ENCODE measurements around the gene LIG3. TPM values are rescaled to one million over a fixed set of nuclear protein-coding genes. Genes with fewer than 3 reads are reported as not detected.
"Not testable (repeated sequence)": the region's sequence is repeated elsewhere in the genome, so short reads cannot be mapped to it uniquely, and the experiment has no call there.

LIG3 gene
- total RNA-seq, 2 experiments from 2014 or later, result 48.3 to 48.7 TPM

- intact Hi-C loops (cut with micrococcal nuclease); H3K27me3 Mint-ChIP-seq; DNase-seq; H3K27ac Mint-ChIP-seq; H3K9me3 Mint-ChIP-seq; H3K4me3 Mint-ChIP-seq; POLR2A ChIA-PET; H3K4me1 Mint-ChIP-seq (ENCODE audit: low read depth): not testable (repeated sequence)
- CTCF ChIA-PET, result interaction anchor here (1.3 to 10.2 kb wide), 3 partner anchors 89 to 118 kb away, joined by 3 to 159 read pairs (median 19); partner anchors contain the start of genes FNDC8 and RAD51D
- peaks cover 36% of the 10 kb centered on the region for H3K36me3 Mint-ChIP-seq
Measured at GRCh38 chr17:35000965-35001364, 20.7 kb downstream of the LIG3 start.

- no peak overlapping the region for H3K27ac Mint-ChIP-seq
- H3K27me3 Mint-ChIP-seq, result no peaks in the 10 kb centered on the region
- intact Hi-C loops (cut with micrococcal nuclease), result no loop called here
- POLR2A ChIA-PET, result no interaction called here
- no peak for DNase-seq
- H3K9me3 Mint-ChIP-seq, result no peaks in the 10 kb centered on the region
- H3K36me3 Mint-ChIP-seq, result peaks cover 35% of the 10 kb centered on the region
- peaks cover 5% of the 10 kb centered on the region for H3K4me1 Mint-ChIP-seq (ENCODE audit: low read depth)
- no peak overlapping the region for H3K4me3 Mint-ChIP-seq
- CTCF ChIA-PET, result interaction anchor here (3.2 to 10.2 kb wide), 2 partner anchors 88 to 117 kb away, joined by 19 to 159 read pairs; partner anchors contain the start of genes FNDC8 and RAD51D
Measured at GRCh38 chr17:35001549-35001948, 21.2 kb downstream of the LIG3 start.

GRCh38 chr17:35002876-35003551 lies 22.7 kb downstream of the LIG3 start:
- H3K27ac Mint-ChIP-seq, result peak overlapping the region; percentile 56
- H3K36me3 Mint-ChIP-seq, result peaks cover 41% of the 10 kb centered on the region
- H3K27me3 Mint-ChIP-seq, result no peaks in the 10 kb centered on the region
- no peak overlapping the region for H3K4me3 Mint-ChIP-seq
- intact Hi-C loops (cut with micrococcal nuclease), result no loop called here
- peaks cover 4% of the 10 kb centered on the region for H3K4me1 Mint-ChIP-seq (ENCODE audit: low read depth)
- H3K9me3 Mint-ChIP-seq, result no peaks in the 10 kb centered on the region
- ChIA-PET CTCF (interaction anchor here (10.2 kb wide), 1 partner anchor 116 kb away, joined by 159 read pairs; the partner anchor contains the start of genes FNDC8 and RAD51D), POLR2A (no interaction called here)
- DNase-seq, result no peak

GRCh38 chr17:35003778-35004177 lies 23.5 kb downstream of the LIG3 start:
- ChIA-PET CTCF (no interaction called here), POLR2A (no interaction called here)
- no peaks in the 10 kb centered on the region for H3K9me3 Mint-ChIP-seq
- H3K4me1 Mint-ChIP-seq (ENCODE audit: low read depth), result no peaks in the 10 kb centered on the region
- intact Hi-C loops (cut with micrococcal nuclease), result no loop called here
- H3K4me3 Mint-ChIP-seq, result no peak overlapping the region
- peaks cover 43% of the 10 kb centered on the region for H3K36me3 Mint-ChIP-seq
- DNase-seq, result no peak
- H3K27ac Mint-ChIP-seq, result peak overlapping the region; percentile 56
- no peaks in the 10 kb centered on the region for H3K27me3 Mint-ChIP-seq

GRCh38 chr17:35006345-35006744 lies 26.0 kb downstream of the LIG3 start:
- ChIA-PET POLR2A (no interaction called here), CTCF (no interaction called here)
- no peaks in the 10 kb centered on the region for H3K9me3 Mint-ChIP-seq
- intact Hi-C loops (cut with micrococcal nuclease), result no loop called here
- H3K4me1 Mint-ChIP-seq (ENCODE audit: low read depth), result no peaks in the 10 kb centered on the region
- no peak overlapping the region for H3K27ac Mint-ChIP-seq
- no peak for DNase-seq
- H3K36me3 Mint-ChIP-seq, result peaks cover 48% of the 10 kb centered on the region
- H3K27me3 Mint-ChIP-seq, result no peaks in the 10 kb centered on the region
- no peak overlapping the region for H3K4me3 Mint-ChIP-seq

GRCh38 chr17:35006961-35007360 lies 26.6 kb downstream of the LIG3 start:
- Mint-ChIP-seq H3K27ac (peak overlapping the region; percentile 47), H3K9me3 (no peaks in the 10 kb centered on the region), H3K36me3 (peaks cover 47% of the 10 kb centered on the region), H3K4me3 (no peak overlapping the region), H3K27me3 (no peaks in the 10 kb centered on the region), H3K4me1 (ENCODE audit: low read depth) (no peaks in the 10 kb centered on the region)
- intact Hi-C loops (cut with micrococcal nuclease), result no loop called here
- CTCF ChIA-PET, result no interaction called here
- POLR2A ChIA-PET, result no interaction called here
- no peak for DNase-seq

GRCh38 chr17:35010093-35010492 lies 29.8 kb downstream of the LIG3 start:
- no peak for DNase-seq
- H3K27ac Mint-ChIP-seq, result no peak overlapping the region
- intact Hi-C loops (cut with micrococcal nuclease), result no loop called here
- no peaks in the 10 kb centered on the region for H3K27me3 Mint-ChIP-seq
- no peak overlapping the region for H3K4me3 Mint-ChIP-seq
- ChIA-PET POLR2A (interaction anchor here (0.6 kb wide), 1 partner anchor 81 kb away, joined by 3 read pairs; no protein-coding TSS in a partner anchor), CTCF (interaction anchor here (1.1 to 1.5 kb wide), 3 partner anchors 12 to 80 kb away, joined by 5 to 6 read pairs (median 6); no protein-coding TSS in a partner anchor)
- H3K4me1 Mint-ChIP-seq (ENCODE audit: low read depth), result no peaks in the 10 kb centered on the region
- H3K36me3 Mint-ChIP-seq, result peaks cover 36% of the 10 kb centered on the region
- no peaks in the 10 kb centered on the region for H3K9me3 Mint-ChIP-seq

- POLR2A ChIA-PET, result no interaction called here
Measured at GRCh38 chr17:35011671-35012216, 31.4 kb downstream of the LIG3 start.

GRCh38 chr17:35016369-35016768 lies 36.1 kb downstream of the LIG3 start:
- ChIA-PET POLR2A (interaction anchor here (1.0 kb wide), 1 partner anchor 47 kb away, joined by 3 read pairs; the partner anchor contains the start of gene RFFL), CTCF (interaction anchor here (1.1 to 2.2 kb wide), 2 partner anchors 20 to 74 kb away, joined by 3 to 9 read pairs; no protein-coding TSS in a partner anchor)
- Mint-ChIP-seq H3K27ac (no peak overlapping the region), H3K4me3 (no peak overlapping the region), H3K9me3 (no peaks in the 10 kb centered on the region), H3K36me3 (peaks cover 48% of the 10 kb centered on the region), H3K27me3 (no peaks in the 10 kb centered on the region), H3K4me1 (ENCODE audit: low read depth) (peaks cover 15% of the 10 kb centered on the region)
- DNase-seq, result no peak
- intact Hi-C loops (cut with micrococcal nuclease), result no loop called here

More at GRCh38 chr17:35011671-35012216, 31.4 kb downstream of the LIG3 start:
- intact Hi-C loops (cut with micrococcal nuclease), result no loop called here
- H3K4me1 Mint-ChIP-seq (ENCODE audit: low read depth), result no peaks in the 10 kb centered on the region
- H3K27ac Mint-ChIP-seq, result no peak overlapping the region
- H3K27me3 Mint-ChIP-seq, result no peaks in the 10 kb centered on the region
- no peak overlapping the region for H3K4me3 Mint-ChIP-seq
- H3K36me3 Mint-ChIP-seq, result peaks cover 44% of the 10 kb centered on the region
- DNase-seq, result no peak
- CTCF ChIA-PET, result no interaction called here
- no peaks in the 10 kb centered on the region for H3K9me3 Mint-ChIP-seq

- DNase-seq, result no peak
- Mint-ChIP-seq H3K9me3 (no peaks in the 10 kb centered on the region), H3K27me3 (no peaks in the 10 kb centered on the region), H3K27ac (peak overlapping the region; percentile 10), H3K4me3 (no peak overlapping the region), H3K36me3 (peaks cover 47% of the 10 kb centered on the region), H3K4me1 (ENCODE audit: low read depth) (peaks cover 21% of the 10 kb centered on the region)
- ChIA-PET POLR2A (no interaction called here), CTCF (interaction anchor here (2.2 kb wide), 1 partner anchor 73 kb away, joined by 9 read pairs; no protein-coding TSS in a partner anchor)
- intact Hi-C loops (cut with micrococcal nuclease), result no loop called here
Measured at GRCh38 chr17:35017021-35017420, 36.7 kb downstream of the LIG3 start.

GRCh38 chr17:35018814-35019213 lies 38.5 kb downstream of the LIG3 start:
- ChIA-PET POLR2A (no interaction called here), CTCF (interaction anchor here (0.6 to 1.8 kb wide), 6 partner anchors 13 to 101 kb away, joined by 3 to 6 read pairs (median 3); partner anchors contain the start of gene RAD51D)
- DNase-seq, result no peak
- H3K9me3 Mint-ChIP-seq, result no peaks in the 10 kb centered on the region
- H3K27ac Mint-ChIP-seq, result no peak overlapping the region
- peaks cover 46% of the 10 kb centered on the region for H3K36me3 Mint-ChIP-seq
- H3K4me1 Mint-ChIP-seq (ENCODE audit: low read depth), result peaks cover 39% of the 10 kb centered on the region
- no peak overlapping the region for H3K4me3 Mint-ChIP-seq
- intact Hi-C loops (cut with micrococcal nuclease), result no loop called here
- no peaks in the 10 kb centered on the region for H3K27me3 Mint-ChIP-seq

GRCh38 chr17:35019386-35020179 lies 39.3 kb downstream of the LIG3 start:
- intact Hi-C loops (cut with micrococcal nuclease), result loop anchor here (5.0 kb wide), 1 partner anchor 37 kb away; the partner anchor contains the start of gene LIG3
- ChIA-PET CTCF (interaction anchor here (0.6 to 1.8 kb wide), 7 partner anchors 14 to 101 kb away, joined by 3 to 6 read pairs (median 3); partner anchors contain the start of gene RAD51D), POLR2A (no interaction called here)
- peaks cover 43% of the 10 kb centered on the region for H3K4me1 Mint-ChIP-seq (ENCODE audit: low read depth)
- H3K36me3 Mint-ChIP-seq, result peaks cover 43% of the 10 kb centered on the region
- no peak for DNase-seq
- H3K9me3 Mint-ChIP-seq, result no peaks in the 10 kb centered on the region
- no peaks in the 10 kb centered on the region for H3K27me3 Mint-ChIP-seq
- H3K4me3 Mint-ChIP-seq, result no peak overlapping the region
- no peak overlapping the region for H3K27ac Mint-ChIP-seq

Data from activated CD4-positive, alpha-beta memory T cell treated with anti-CD3 and anti-CD28 coated beads for 36 hours (primary cell).